ENCODE results near the gene IL31.

Gene IL31

GRCh38 chr12:122126713-122127597 lies 47.1 kb downstream of the IL31 start:
- no peak for DNase-seq

- DNase-seq, result no peak
These were observed 47.7 kb downstream of the IL31 start for GRCh38 chr12:122126342-122126635.

- no peak for DNase-seq
These were observed 48.3 kb downstream of the IL31 start for GRCh38 chr12:122125452-122126341.

GRCh38 chr12:122124370-122124769 lies 49.7 kb downstream of the IL31 start:
- DNase-seq, result no peak

- DNase-seq, result no peak
These were observed 50.3 kb downstream of the IL31 start for GRCh38 chr12:122123761-122124145.

- DNase-seq, result peak; percentile 63
These were observed 50.8 kb downstream of the IL31 start for GRCh38 chr12:122123051-122123760.

Measured in activated T-cell treated with anti-CD3 and anti-CD28 coated beads for 4 hours (primary cell).